Natural killer cell (primary cell): ENCODE data around the gene HYAL1. TPM values are rescaled to one million over a fixed set of nuclear protein-coding genes. Genes with fewer than 3 reads are reported as not detected.
"Not testable (repeated sequence)": the region's sequence is repeated elsewhere in the genome, so short reads cannot be mapped to it uniquely, and the experiment has no call there.

Source experiments
- ATAC-seq, 3 donors: fragments of 150-1000 bp in 2 of 3; fragments of 200-7000 bp in 1 of 3; cut with Tn5 transposase; 1 replicate in 1 of 3; 2 replicates in 2 of 3; pipeline ENCODE4 v1.10.0; 2021; ENCODE audit warnings: mild to moderate bottlenecking in 2 of 3, moderate library complexity in 2 of 3
- DNase-seq, 2 donors: peaks; one replicate each; pipeline versions ENCODE4 v3.0.0 to v3.0.0-alpha.2; 2013 to 2021; ENCODE audit warnings: mixed read lengths in 1 of 2
- H3K27ac ChIP-seq: one replicate; pipeline ENCODE4 v1.5.1; 2013; ENCODE audit warnings: mild to moderate bottlenecking, low read length
- H3K27me3 ChIP-seq: one replicate; pipeline ENCODE4 v1.6.1; 2013; ENCODE audit warnings: low read length; ENCODE audit not compliant: control insufficient read depth, insufficient read depth
- H3K36me3 ChIP-seq: one replicate; pipeline ENCODE4 v1.6.1; 2013; ENCODE audit warnings: low read length; ENCODE audit not compliant: control insufficient read depth, insufficient read depth
- H3K4me1 ChIP-seq: one replicate; pipeline ENCODE4 v1.6.1; 2013; ENCODE audit warnings: low read length; ENCODE audit not compliant: control insufficient read depth, insufficient read depth
- H3K4me3 ChIP-seq: one replicate; pipeline ENCODE4 v1.5.1; 2013; ENCODE audit warnings: low read length
- H3K9me3 ChIP-seq: one replicate; pipeline ENCODE4 v1.6.1; 2013; ENCODE audit warnings: low read length; ENCODE audit not compliant: control insufficient read depth, insufficient read depth
- H3K27ac Mint-ChIP-seq, 2 donors: one replicate each; pipeline ENCODE4 v1.8.0; 2022; ENCODE audit warnings: mild to moderate bottlenecking in 2 of 2, mixed read lengths in 2 of 2, moderate library complexity in 1 of 2
- H3K27me3 Mint-ChIP-seq, 2 donors: one replicate each; pipeline ENCODE4 v1.8.0; 2022; ENCODE audit warnings: low read depth in 2 of 2, mixed read lengths in 2 of 2
- H3K36me3 Mint-ChIP-seq: one replicate; pipeline ENCODE4 v1.8.0; 2022; ENCODE audit warnings: mixed read lengths
- H3K4me1 Mint-ChIP-seq, 2 donors: one replicate each; pipeline ENCODE4 v1.8.0; 2022; ENCODE audit warnings: mixed read lengths in 2 of 2
- H3K4me3 Mint-ChIP-seq: one replicate; pipeline ENCODE4 v1.8.0; 2022; ENCODE audit warnings: mild to moderate bottlenecking, moderate library complexity, mixed read lengths
- H3K9me3 Mint-ChIP-seq, 2 donors: one replicate each; pipeline ENCODE4 v1.8.0; 2022; ENCODE audit warnings: mixed read lengths in 2 of 2
- CTCF ChIP-seq: fragments of 200-600 bp; IDR thresholded peaks from one replicate; pipeline ENCODE4 v1.8.0; 2022; ENCODE audit warnings: antibody characterized with exemption
- WGBS: methylation state at CpG from one replicate; pipeline ENCODE4 v1.1.7; 2013; ENCODE audit warnings: missing lambda C conversion rate; ENCODE audit not compliant: insufficient coverage; 5-methylcytosine and 5-hydroxymethylcytosine counted together
- intact Hi-C: fragments of 100-400 bp; cut with micrococcal nuclease; formaldehyde crosslinking; loops from one replicate; pipeline ENCODE4 v1.14.2; 2022
- total RNA-seq, 4 donors: library from RNA; stranded (reverse); fragments of 120-200 nt in 1 of 4; gene quantifications; one replicate each; pipeline versions ENCODE4 v1.2.3 to v1.2.4, GENCODE V29; 2013 to 2022

The HYAL1 gene
- total RNA-seq, 3 donors from 2014 or later (not counting 1 experiment from before 2014, with no cell fraction given), result 0.82 to 1.2 TPM; not detected in 1

- Mint-ChIP-seq H3K27me3 (no peaks in the 10 kb centered on the region), H3K4me1 (peaks cover 5 to 6% of the 10 kb centered on the region in 2 donors), H3K36me3 (no peaks in the 10 kb centered on the region), H3K9me3 (no peaks in the 10 kb centered on the region), H3K4me3 (no peak overlapping the region), H3K27ac (no peak overlapping the region)
- Histone ChIP-seq H3K36me3 (peaks cover 23% of the 10 kb centered on the region), H3K9me3 (no peaks in the 10 kb centered on the region), H3K27ac (no peak overlapping the region), H3K4me3 (no peak overlapping the region), H3K27me3 (no peaks in the 10 kb centered on the region), H3K4me1 (peaks cover 6% of the 10 kb centered on the region)
- 94% methylated on average over 27 of the region's 28 CpGs for WGBS
- no peak for TF ChIP-seq CTCF
- ATAC-seq (no peak), DNase-seq (no peak)
- intact Hi-C loops, result no loop called here
Measured at GRCh38 chr3:50286322-50287227, 16.8 kb downstream of the HYAL1 start.

GRCh38 chr3:50284121-50284520, 19.3 kb downstream of the HYAL1 start:
- not testable (repeated sequence) for H3K27me3 ChIP-seq, H3K27ac Mint-ChIP-seq, H3K27me3 Mint-ChIP-seq

GRCh38 chr3:50279255-50280016, 23.9 kb downstream of the HYAL1 start:
- intact Hi-C loops, result no loop called here
- no peak for TF ChIP-seq CTCF
- WGBS, result 91% methylated on average over 7 of the region's 8 CpGs

More at GRCh38 chr3:50284121-50284520, 19.3 kb downstream of the HYAL1 start:
- H3K36me3 Mint-ChIP-seq, DNase-seq, ATAC-seq, H3K4me1 Mint-ChIP-seq, H3K4me1 ChIP-seq, H3K4me3 ChIP-seq, intact Hi-C loops, H3K4me3 Mint-ChIP-seq, H3K27ac ChIP-seq, H3K9me3 ChIP-seq, H3K9me3 Mint-ChIP-seq: not testable (repeated sequence)
- peaks cover 17% of the 10 kb centered on the region for H3K36me3 ChIP-seq
- WGBS, result 100% methylated on average over 4 of the region's 6 CpGs

GRCh38 chr3:50278880-50279224, 24.5 kb downstream of the HYAL1 start, which contains the start of gene LSMEM2:
Gene LSMEM2, plus strand, starts transcription at chr3:50279087. Its CDS starts 27 bp downstream, at chr3:50279114.
- intact Hi-C loops, result no loop called here
- Mint-ChIP-seq H3K4me1 (peaks cover 5 to 20% of the 10 kb centered on the region in 2 donors), H3K27ac (no peak within 1 kb of the TSS), H3K27me3 (peaks cover 7 to 26% of the 10 kb centered on the region in 2 donors), H3K36me3 (no peaks in the 10 kb centered on the region), H3K9me3 (no peaks in the 10 kb centered on the region), H3K4me3 (no peak within 1 kb of the TSS)
- no peak for ATAC-seq
- Histone ChIP-seq H3K4me3 (no peak within 1 kb of the TSS), H3K9me3 (no peaks in the 10 kb centered on the region), H3K27me3 (peaks cover 29% of the 10 kb centered on the region), H3K4me1 (peaks cover 22% of the 10 kb centered on the region), H3K27ac (no peak within 1 kb of the TSS), H3K36me3 (no peaks in the 10 kb centered on the region)
- no peak for DNase-seq
- WGBS, result 78% methylated on average over 2 of the region's 2 CpGs
- TF ChIP-seq CTCF, result no peak

More at GRCh38 chr3:50279255-50280016, 23.9 kb downstream of the HYAL1 start:
- no peak overlapping the region for H3K4me3 Mint-ChIP-seq
- DNase-seq, result no peak
- H3K36me3 Mint-ChIP-seq, result no peaks in the 10 kb centered on the region
- peaks cover 3 to 22% of the 10 kb centered on the region in 2 donors for H3K27me3 Mint-ChIP-seq
- Histone ChIP-seq H3K27me3 (peaks cover 24% of the 10 kb centered on the region), H3K9me3 (no peaks in the 10 kb centered on the region), H3K4me3 (no peak overlapping the region), H3K27ac (no peak overlapping the region), H3K36me3 (no peaks in the 10 kb centered on the region), H3K4me1 (peaks cover 17% of the 10 kb centered on the region)
- H3K9me3 Mint-ChIP-seq, result no peaks in the 10 kb centered on the region
- H3K27ac Mint-ChIP-seq, result no peak overlapping the region
- H3K4me1 Mint-ChIP-seq, result peaks cover 2 to 15% of the 10 kb centered on the region in 2 donors
- ATAC-seq, result no peak
